Body of pancreas (tissue), 4 donors: ENCODE measurements around the gene FIG4.
"Not testable (repeated sequence)": the region's sequence is repeated elsewhere in the genome, so short reads cannot be mapped to it uniquely, and the experiment has no call there.

Experiments used
- POLR2A ChIP-seq, 3 donors: fragments of 450-650 bp; IDR thresholded peaks; one replicate each; pipeline ENCODE4 v1.6.1; 2016; ENCODE audit warnings: antibody characterized with exemption in 3 of 3, mild to moderate bottlenecking in 2 of 3
- TF ChIP-seq, protein P1 (sequence below), 7 experiments: fragments of 450-650 bp in 4 of 7; fragments of 200-600 bp in 3 of 7; sonication (generic) in 3 of 7; IDR thresholded peaks; one replicate each; pipeline ENCODE4 v1.5.1; 2016 to 2019; ENCODE audit warnings: antibody characterized with exemption in 7 of 7

- TF ChIP-seq, protein P1, sequence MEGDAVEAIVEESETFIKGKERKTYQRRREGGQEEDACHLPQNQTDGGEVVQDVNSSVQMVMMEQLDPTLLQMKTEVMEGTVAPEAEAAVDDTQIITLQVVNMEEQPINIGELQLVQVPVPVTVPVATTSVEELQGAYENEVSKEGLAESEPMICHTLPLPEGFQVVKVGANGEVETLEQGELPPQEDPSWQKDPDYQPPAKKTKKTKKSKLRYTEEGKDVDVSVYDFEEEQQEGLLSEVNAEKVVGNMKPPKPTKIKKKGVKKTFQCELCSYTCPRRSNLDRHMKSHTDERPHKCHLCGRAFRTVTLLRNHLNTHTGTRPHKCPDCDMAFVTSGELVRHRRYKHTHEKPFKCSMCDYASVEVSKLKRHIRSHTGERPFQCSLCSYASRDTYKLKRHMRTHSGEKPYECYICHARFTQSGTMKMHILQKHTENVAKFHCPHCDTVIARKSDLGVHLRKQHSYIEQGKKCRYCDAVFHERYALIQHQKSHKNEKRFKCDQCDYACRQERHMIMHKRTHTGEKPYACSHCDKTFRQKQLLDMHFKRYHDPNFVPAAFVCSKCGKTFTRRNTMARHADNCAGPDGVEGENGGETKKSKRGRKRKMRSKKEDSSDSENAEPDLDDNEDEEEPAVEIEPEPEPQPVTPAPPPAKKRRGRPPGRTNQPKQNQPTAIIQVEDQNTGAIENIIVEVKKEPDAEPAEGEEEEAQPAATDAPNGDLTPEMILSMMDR (IDR thresholded peaks at IDR 0.05) = not testable (repeated sequence)
- TF ChIP-seq POLR2A (IDR thresholded peaks at IDR 0.05) = not testable (repeated sequence)
Observed at GRCh38 chr6:109678661-109679505, 12.2 kb upstream of the FIG4 start.
